HepG2 (cell line): ENCODE results near the gene LITAFD. TPM values are rescaled to one million over a fixed set of nuclear protein-coding genes. Genes with fewer than 3 reads are reported as not detected.
A peak's percentile ranks its signal among the peaks of the same experiment; 100 is the strongest.

Source experiments
- CHCHD3 ChIP-seq: sonication (generic); formaldehyde crosslinking; IDR thresholded peaks from 2 replicates; pipeline ENCODE4 v1.8.0; 2022; ENCODE audit warnings: mild to moderate bottlenecking, missing genetic modification reagents, moderate library complexity
- DNMT3B ChIP-seq: conservative IDR thresholded peaks from 2 replicates; pipeline ENCODE4 v1.6.1; 2016; ENCODE audit warnings: missing biosample characterization, control low read depth
- EED ChIP-seq: sonication (generic); formaldehyde crosslinking; IDR thresholded peaks from 2 replicates; pipeline ENCODE4 v1.5.0; 2020; ENCODE audit warnings: mild to moderate bottlenecking, missing genetic modification reagents
- ETS1 ChIP-seq: sonication (generic); formaldehyde crosslinking; IDR thresholded peaks from 2 replicates; pipeline ENCODE4 v1.4.0; 2020; ENCODE audit warnings: missing genetic modification reagents
- FOXC1 ChIP-seq: sonication (generic); formaldehyde crosslinking; IDR thresholded peaks from 2 replicates; pipeline ENCODE4 v1.8.0; 2022; ENCODE audit warnings: mild to moderate bottlenecking, missing genetic modification reagents, borderline replicate concordance
- FOXO1 ChIP-seq: sonication (generic); formaldehyde crosslinking; IDR thresholded peaks from 2 replicates; pipeline ENCODE4 v1.4.0; 2020; ENCODE audit warnings: missing genetic modification reagents
- GMEB2 ChIP-seq: IDR thresholded peaks from 2 replicates; pipeline ENCODE4 v1.6.1; 2016; ENCODE audit warnings: missing biosample characterization, missing genetic modification reagents, low read depth
- KDM1A ChIP-seq: IDR thresholded peaks from 2 replicates; pipeline ENCODE4 v1.6.1; 2016; ENCODE audit warnings: missing compliant biosample characterization
- NFYB ChIP-seq: sonication (generic); formaldehyde crosslinking; IDR thresholded peaks from 2 replicates; pipeline ENCODE4 v1.4.0; 2020; ENCODE audit warnings: missing genetic modification reagents
- PHF20 ChIP-seq: sonication (generic); formaldehyde crosslinking; IDR thresholded peaks from 2 replicates; pipeline ENCODE4 v1.5.0; 2020; ENCODE audit warnings: mild to moderate bottlenecking, missing genetic modification reagents
- POLR2AphosphoS2 ChIP-seq: IDR thresholded peaks from 2 replicates; pipeline ENCODE4 v1.6.1; 2011; ENCODE audit warnings: low read depth, low read length, improper control_type of control experiment
- REXO4 ChIP-seq: sonication (generic); formaldehyde crosslinking; IDR thresholded peaks from 2 replicates; pipeline ENCODE4 v1.8.0; 2022; ENCODE audit warnings: missing genetic modification reagents, mild to moderate bottlenecking, borderline replicate concordance
- RFXAP ChIP-seq: sonication (generic); formaldehyde crosslinking; IDR thresholded peaks from 2 replicates; pipeline ENCODE4 v1.4.0; 2020; ENCODE audit warnings: missing genetic modification reagents, borderline replicate concordance
- SALL1 ChIP-seq: sonication (generic); formaldehyde crosslinking; IDR thresholded peaks from 2 replicates; pipeline ENCODE4 v1.8.0; 2022; ENCODE audit warnings: mild to moderate bottlenecking, missing genetic modification reagents
- SKI ChIP-seq: fragments of 450-650 bp; IDR thresholded peaks from one replicate; pipeline ENCODE4 v1.6.1; 2018; ENCODE audit warnings: mild to moderate bottlenecking; ENCODE audit not compliant: partially characterized antibody
- ZFYVE20 ChIP-seq: sonication (generic); formaldehyde crosslinking; IDR thresholded peaks from 2 replicates; pipeline ENCODE4 v1.8.0; 2023; ENCODE audit warnings: low read depth, mild to moderate bottlenecking, moderate library complexity, missing genetic modification reagents, borderline replicate concordance
- ZNF10 ChIP-seq: sonication (generic); formaldehyde crosslinking; IDR thresholded peaks from 2 replicates; pipeline ENCODE4 v1.4.0; 2020; ENCODE audit warnings: mild to moderate bottlenecking, low read depth, missing genetic modification reagents, borderline replicate concordance
- ZNF124 ChIP-seq: sonication (generic); formaldehyde crosslinking; IDR thresholded peaks from 2 replicates; pipeline ENCODE4 v1.4.0; 2020; ENCODE audit warnings: missing genetic modification reagents
- ZNF33A ChIP-seq: sonication (generic); formaldehyde crosslinking; IDR thresholded peaks from 2 replicates; pipeline ENCODE4 v1.5.1; 2020; ENCODE audit warnings: missing genetic modification reagents, mild to moderate bottlenecking, moderate library complexity, borderline replicate concordance
- ZNF350 ChIP-seq: sonication (generic); formaldehyde crosslinking; IDR thresholded peaks from 2 replicates; pipeline ENCODE4 v1.4.0; 2020; ENCODE audit warnings: mild to moderate bottlenecking, low read depth, missing genetic modification reagents, borderline replicate concordance
- ZNF496 ChIP-seq: sonication (generic); formaldehyde crosslinking; IDR thresholded peaks from 2 replicates; pipeline ENCODE4 v1.8.1; 2023; ENCODE audit warnings: mild to moderate bottlenecking, moderate library complexity, missing genetic modification reagents; ENCODE audit not compliant: insufficient replicate concordance
- ZNF543 ChIP-seq: sonication (generic); formaldehyde crosslinking; IDR thresholded peaks from 2 replicates; pipeline ENCODE4 v1.4.0; 2020; ENCODE audit warnings: mild to moderate bottlenecking, missing genetic modification reagents
- ZNF557 ChIP-seq: sonication (generic); formaldehyde crosslinking; IDR thresholded peaks from 2 replicates; pipeline ENCODE4 v1.4.0; 2020; ENCODE audit warnings: missing genetic modification reagents
- ZNF558 ChIP-seq: sonication (generic); formaldehyde crosslinking; IDR thresholded peaks from 2 replicates; pipeline ENCODE4 v1.9.0; 2022; ENCODE audit warnings: mild to moderate bottlenecking, missing genetic modification reagents, borderline replicate concordance
- ZNF562 ChIP-seq: sonication (generic); formaldehyde crosslinking; IDR thresholded peaks from 2 replicates; pipeline ENCODE4 v1.8.0; 2022; ENCODE audit warnings: missing genetic modification reagents, borderline replicate concordance
- ZNF678 ChIP-seq: sonication (generic); formaldehyde crosslinking; IDR thresholded peaks from 2 replicates; pipeline ENCODE4 v1.4.0; 2020; ENCODE audit warnings: mild to moderate bottlenecking, missing genetic modification reagents
- ZNF704 ChIP-seq: sonication (generic); formaldehyde crosslinking; IDR thresholded peaks from 2 replicates; pipeline ENCODE4 v1.8.1; 2023; ENCODE audit warnings: mild to moderate bottlenecking, inconsistent platforms, moderate library complexity, missing genetic modification reagents, borderline replicate concordance
- ZNF790 ChIP-seq: sonication (generic); formaldehyde crosslinking; IDR thresholded peaks from 2 replicates; pipeline ENCODE4 v1.8.0; 2022; ENCODE audit warnings: missing genetic modification reagents, mild to moderate bottlenecking, borderline replicate concordance
- polyA plus RNA-seq, 8 experiments: library from polyadenylated mRNA; depleted of rRNA in 3 of 8; stranded (reverse) in 7 of 8; unstranded in 1 of 8; fragments of >200 nt; fragmentation: Illumina TruSeq in 4 of 8; extraction: Trizol in 4 of 8; gene quantifications; 2 replicates each; pipeline versions ENCODE4 v1.2.1 to v1.2.3, GENCODE V29; 2011 to 2016; ENCODE audit warnings: low read depth in 4 of 8, missing spikeins in 1 of 8, mixed read lengths in 1 of 8; ENCODE audit not compliant: insufficient read depth in 1 of 8
- total RNA-seq, 5 experiments: library from RNA; depleted of rRNA; stranded (reverse); fragments of >200 nt; fragmentation: Illumina TruSeq; extraction: Trizol; gene quantifications; 2 replicates each; pipeline ENCODE4 v1.2.3, GENCODE V29; 2016; ENCODE audit warnings: low read depth in 1 of 5

LITAFD gene
- total and polyA plus RNA-seq, 2 of the 13 experiments (the other 11 are each of a cell fraction or from before 2014, with no cell fraction given) = not detected

GRCh38 chr16:8864480-8865110 is 17.6 kb upstream of the LITAFD start (continued):
- no peak for TF ChIP-seq ZNF678
- TF ChIP-seq KDM1A = no peak
- no peak for TF ChIP-seq ZNF33A
- TF ChIP-seq RFXAP (CRISPR knock-in tag) = no peak
- TF ChIP-seq ZNF496 (CRISPR knock-in tag) = no peak
- TF ChIP-seq NFYB (CRISPR knock-in tag) = no peak
- TF ChIP-seq ZNF558 = 0 out of 2 replicates have a peak, but pooled peaks have one; percentile 21
- TF ChIP-seq ZNF562 (CRISPR knock-in tag) = no peak
- TF ChIP-seq ZNF557 = no peak
- no peak for TF ChIP-seq ZFYVE20 (CRISPR knock-in tag)
- TF ChIP-seq ZNF124 = no peak
- TF ChIP-seq ZNF10 (CRISPR knock-in tag) = no peak
- TF ChIP-seq ETS1 (CRISPR knock-in tag) = no peak
- no peak for TF ChIP-seq ZNF543 (CRISPR knock-in tag)
- no peak for TF ChIP-seq DNMT3B (CRISPR knock-in tag)
- TF ChIP-seq GMEB2 = no peak
- TF ChIP-seq FOXO1 (CRISPR knock-in tag) = no peak
- TF ChIP-seq CHCHD3 (CRISPR knock-in tag) = no peak
- TF ChIP-seq REXO4 (CRISPR knock-in tag) = no peak
- TF ChIP-seq SALL1 (CRISPR knock-in tag) = no peak
- TF ChIP-seq EED (CRISPR knock-in tag) = no peak
- TF ChIP-seq POLR2AphosphoS2 = no peak
- no peak for TF ChIP-seq ZNF350
- TF ChIP-seq ZNF790 (CRISPR knock-in tag) = no peak
- TF ChIP-seq ZNF704 (CRISPR knock-in tag) = no peak; the same call in 1 of the 2 replicates
- no peak for TF ChIP-seq PHF20 (CRISPR knock-in tag)
- TF ChIP-seq FOXC1 (CRISPR knock-in tag) = no peak
- TF ChIP-seq SKI = no peak
